NCI-H82 (cell line): ENCODE data around the gene FLT3.

ENCODE experiments used
- DNase-seq: peaks from one replicate; lab custom pipeline; 2025; lab: John Stamatoyannopoulos, UW

Gene FLT3

DNA sequence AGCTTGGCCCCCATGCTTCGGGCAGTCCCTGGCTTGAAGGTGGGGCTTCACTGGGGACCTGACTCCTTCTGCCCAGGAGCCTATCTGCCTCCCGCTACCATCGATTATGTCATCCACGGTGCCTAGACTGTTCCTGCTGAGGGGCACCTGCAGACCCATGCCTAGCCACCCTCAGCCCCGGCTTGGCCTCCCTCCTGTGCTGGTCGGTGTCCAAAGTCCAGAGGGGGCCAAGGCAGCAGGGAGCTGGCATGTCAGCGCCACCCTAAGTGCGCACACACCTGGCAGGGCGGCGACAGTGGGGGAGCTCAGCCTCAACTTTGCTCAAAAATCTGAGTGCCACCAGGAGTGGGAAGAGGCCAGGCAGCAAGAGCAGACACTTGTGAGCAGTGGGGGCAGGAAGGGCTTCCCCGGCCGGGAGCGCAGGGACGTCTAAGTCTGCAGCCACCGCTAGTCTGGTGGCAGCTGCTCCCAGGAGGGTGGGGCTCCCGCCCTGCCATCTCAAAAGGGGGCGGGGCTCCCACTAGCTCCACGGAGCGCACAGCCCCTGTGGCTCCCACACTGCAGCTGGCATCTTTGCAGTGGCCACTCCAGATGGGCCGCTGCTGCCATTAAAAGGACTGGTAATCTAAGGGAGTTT lies 98.4 kb downstream of the FLT3 start:
- peak; percentile 47 for DNase-seq

DNA sequence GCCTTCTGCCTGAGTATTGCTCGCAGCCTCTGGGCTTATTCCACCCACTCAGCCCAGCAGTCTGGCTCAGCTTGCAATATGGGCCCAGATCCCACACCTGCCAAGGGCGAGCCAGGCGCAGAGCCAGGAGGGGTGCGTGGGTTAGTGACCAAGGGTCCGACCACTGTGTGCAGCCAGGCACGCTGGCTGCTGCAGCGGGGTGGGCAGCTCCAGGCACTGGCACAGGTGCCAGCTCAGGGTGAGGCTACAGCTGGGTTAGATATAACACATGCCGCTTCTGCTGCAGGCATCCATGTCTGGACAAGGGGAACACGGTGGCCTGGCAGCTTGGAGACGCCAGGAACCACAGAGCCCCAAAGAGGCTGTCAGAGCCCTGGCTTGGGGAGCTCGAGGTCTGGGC lies 99.3 kb downstream of the FLT3 start:
- no peak for DNase-seq

- DNase-seq: no peak
These were observed 99.8 kb downstream of the FLT3 start for GRCh38 chr13:28000567-28000966.

GRCh38 chr13:27997904-27998522 lies 102.4 kb downstream of the FLT3 start:
- DNase-seq: peak; percentile 79

GRCh38 chr13:27991881-27992280 lies 108.5 kb downstream of the FLT3 start:
- no peak for DNase-seq

GRCh38 chr13:27988520-27988919 lies 111.9 kb downstream of the FLT3 start, which contains the start of gene URAD:
Gene URAD, minus strand, starts transcription at chr13:27988693. Its CDS starts 56 bp downstream, at chr13:27988637.
- no peak for DNase-seq

GRCh38 chr13:27985600-27985999 lies 114.8 kb downstream of the FLT3 start:
- no peak for DNase-seq

DNA sequence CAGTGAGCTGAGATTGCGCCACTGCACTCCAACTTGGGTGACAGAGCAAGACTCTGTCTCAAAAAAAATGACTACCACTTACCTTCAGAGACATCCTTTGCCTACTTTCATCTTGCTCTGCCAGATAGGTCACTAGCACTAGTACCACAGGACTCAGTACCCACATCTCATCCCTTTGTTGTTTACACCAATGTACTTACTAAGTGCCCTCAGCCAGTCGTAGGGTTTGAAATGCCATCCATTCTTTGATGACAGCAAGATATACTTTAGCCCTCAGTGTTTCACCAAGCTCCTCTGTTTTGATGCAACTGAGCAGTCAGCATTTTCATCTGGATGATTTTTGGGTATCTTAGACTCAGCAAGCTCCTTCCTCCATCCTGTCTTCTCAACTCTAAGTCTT lies 118.0 kb downstream of the FLT3 start:
- no peak for DNase-seq

DNA sequence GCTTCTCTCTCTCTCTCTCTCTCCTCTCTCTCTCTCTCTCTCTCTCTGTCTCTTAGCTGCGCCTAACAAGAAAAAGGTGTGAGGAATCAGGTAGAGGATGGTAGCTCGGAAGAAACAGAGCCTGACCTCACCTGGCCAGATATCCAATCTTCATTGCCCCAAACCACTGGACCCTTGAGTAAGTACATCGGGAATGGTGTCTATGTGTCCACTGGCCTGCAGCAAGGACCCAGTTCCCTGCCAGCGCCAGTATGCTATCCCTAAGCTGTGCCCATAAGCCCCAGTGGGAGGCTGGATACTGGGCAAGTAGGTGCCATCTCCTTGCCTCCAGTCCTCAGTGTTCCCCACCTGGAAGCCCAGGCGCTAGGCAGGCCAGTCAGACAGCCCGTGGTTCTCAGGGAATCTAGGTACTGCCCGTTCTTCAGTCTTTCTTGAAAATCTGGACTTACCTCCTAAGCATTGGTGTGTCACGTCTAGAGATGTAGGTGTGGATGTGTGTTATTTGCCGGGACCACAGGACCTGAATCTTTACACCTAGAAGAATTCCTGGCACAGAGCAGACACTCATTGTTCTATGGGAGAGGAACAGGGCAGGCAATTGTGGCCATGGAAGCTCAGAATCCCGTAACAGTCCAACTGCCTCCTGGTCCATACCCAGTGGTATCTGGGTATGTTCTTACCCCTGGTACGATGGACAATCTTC lies 119.2 kb downstream of the FLT3 start:
- DNase-seq: no peak

- no peak for DNase-seq
These were observed 119.9 kb downstream of the FLT3 start for GRCh38 chr13:27980280-27980998.

DNA sequence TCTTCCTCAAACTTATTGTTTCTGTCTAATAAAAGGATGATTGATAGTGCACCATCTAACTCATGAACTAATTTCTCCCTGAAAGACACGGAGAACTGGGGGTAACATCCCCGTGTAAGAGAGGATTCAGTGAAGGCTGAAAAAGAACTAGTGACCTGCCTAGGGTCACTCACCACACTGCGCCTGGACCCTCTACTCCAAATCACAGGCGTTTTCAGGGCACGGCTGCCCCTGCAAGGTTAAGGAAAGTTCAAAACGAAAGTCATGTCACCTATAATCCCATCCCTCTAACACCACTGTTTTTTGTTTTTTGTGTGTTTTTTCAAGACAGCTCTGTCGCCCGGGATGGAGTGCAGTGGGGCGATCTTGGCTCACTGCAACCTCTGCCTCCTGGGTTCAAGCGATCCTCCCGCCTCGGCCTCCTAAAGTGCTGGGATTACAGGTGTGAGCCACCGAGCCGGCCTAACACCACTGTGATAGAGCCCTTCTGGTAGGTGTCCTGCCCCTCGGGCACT lies 120.6 kb downstream of the FLT3 start:
- DNase-seq: no peak

DNA sequence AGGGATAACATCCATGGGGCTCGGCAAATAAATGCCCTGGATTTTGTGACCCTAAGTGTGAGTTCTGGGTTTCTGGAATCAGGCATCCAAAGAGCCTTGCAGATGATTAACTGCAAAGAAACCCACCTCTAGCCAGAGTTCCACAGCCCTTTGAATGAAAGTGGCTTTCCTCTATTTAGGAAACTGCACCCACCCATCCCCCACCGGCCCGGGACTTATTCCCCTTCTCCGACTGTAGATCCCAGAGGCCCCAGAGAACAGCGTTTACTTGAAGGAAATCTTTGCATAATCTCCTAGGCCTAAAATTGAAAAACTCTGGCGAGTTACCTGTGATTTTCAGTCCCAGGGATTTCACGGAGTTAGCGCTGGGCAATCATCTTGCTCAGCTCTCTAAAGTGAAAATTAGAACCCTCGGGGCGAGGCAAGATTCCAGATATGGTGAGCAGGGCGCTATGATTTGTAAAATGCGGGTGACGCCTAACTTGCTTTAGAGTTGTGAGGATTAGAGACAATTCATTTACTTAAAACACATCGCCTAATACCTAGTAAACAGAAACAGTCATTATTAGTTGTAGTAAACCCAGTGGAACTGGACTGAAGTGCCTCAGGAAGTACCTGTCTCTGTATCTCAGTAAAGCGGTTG lies 121.3 kb downstream of the FLT3 start:
- DNase-seq: no peak

DNA sequence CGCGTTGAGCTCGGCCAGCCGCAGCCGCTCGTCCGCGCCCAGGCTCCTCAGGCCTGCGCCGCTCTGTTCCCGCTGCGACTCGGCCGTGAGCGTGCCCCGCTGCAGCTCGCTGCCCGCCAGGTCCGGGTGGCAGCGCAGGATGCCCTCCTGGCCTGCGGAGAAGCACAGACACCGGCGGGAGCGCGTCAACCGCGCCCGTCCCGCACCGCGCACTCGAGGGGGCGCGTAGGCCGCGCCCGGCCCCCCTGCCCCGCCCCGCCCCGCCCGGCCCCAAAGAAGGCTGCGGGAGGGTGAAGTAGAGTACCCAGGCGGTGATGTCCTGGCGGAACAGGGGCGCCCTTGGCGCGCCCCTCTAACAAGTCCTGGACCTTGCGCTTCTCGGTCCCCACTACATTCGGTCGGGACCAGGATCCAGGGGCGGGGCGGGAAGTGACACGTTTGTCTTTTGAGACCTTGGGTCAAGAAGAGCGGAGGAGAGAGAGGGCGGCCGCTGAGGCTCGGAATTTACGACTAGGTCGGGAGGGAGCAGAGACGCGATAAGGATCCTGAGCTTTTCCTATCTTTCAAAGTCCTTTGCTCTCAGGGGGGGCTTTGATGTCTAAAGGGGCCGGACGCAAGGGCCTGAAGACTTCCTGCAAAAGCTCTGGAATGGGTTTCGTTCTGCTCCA lies 121.9 kb downstream of the FLT3 start:
- no peak for DNase-seq

- DNase-seq: no peak
These were observed 122.7 kb downstream of the FLT3 start for GRCh38 chr13:27977476-27978300.

DNA sequence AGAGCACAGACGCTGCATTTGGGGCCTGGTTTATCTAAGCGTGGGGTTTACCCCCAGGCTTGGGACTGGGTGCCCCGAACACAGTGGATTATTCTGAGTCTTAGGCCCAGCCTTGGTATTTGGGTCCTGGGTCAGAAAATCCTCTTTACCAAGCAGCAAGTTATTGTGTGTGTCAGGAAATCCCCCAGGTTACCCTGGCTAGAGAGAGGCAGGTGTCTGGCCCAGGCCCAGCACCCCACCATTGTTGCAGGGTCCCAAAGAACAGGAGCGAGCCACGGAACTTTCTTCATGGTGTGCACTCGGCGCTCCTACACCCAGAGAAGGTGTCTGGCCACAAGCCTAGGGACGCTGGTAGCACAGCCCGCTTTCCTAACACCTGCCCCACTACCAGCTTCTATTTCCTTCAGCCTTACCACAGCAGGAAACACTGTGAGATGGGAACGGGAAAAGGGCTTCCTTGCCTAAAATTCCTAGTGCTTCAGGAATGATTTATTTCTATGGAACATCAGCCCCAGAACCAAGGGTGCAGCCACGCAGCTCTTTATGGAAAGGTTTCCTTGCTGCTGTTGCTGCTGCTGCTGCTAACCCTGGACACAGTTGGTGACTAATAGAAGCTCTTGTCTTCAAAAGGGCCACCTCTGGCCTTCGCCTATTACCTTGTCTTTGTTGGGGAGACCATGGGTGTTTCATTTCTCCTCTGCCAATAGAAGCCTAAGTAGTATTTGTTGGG lies 123.8 kb downstream of the FLT3 start:
- DNase-seq: no peak

DNA sequence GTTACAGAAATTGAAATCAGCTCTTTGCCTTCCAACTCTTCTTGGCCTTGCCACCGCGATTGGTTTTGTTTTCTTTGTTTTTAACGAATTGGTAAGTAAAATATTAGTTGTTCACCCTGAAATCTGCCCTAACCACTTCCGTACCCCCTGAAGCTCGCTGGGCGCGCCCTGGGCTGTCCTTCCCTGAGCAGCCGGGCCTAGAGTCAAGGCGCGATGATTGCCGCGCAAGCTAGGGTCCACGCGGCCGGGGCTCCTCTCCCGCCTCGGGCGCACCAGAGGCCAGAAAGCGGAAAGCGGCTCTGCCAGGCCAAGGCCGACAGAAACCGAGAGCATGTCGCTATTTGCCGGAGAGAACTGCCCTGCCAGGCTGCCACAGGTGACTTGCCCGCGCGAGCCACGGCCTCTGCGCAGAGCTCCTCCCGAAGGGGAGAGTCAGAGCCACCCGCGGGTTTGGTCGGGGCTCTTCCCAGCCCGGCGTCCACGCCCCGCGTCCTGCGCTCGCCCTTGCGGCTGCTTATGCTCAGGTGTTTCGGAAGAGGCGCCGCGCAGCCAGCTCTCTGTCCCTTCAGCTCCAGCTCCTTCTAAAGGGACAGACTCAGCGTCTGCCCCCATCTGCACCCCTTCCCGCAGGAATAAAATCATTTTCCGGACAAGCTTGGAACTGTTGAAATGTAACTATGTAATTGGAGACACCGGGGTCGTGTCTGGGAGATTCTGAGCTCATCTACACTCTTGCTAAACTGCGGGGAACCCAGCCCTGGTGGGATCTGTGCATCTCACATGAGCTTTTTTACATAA lies 124.6 kb downstream of the FLT3 start:
- no peak for DNase-seq

DNA sequence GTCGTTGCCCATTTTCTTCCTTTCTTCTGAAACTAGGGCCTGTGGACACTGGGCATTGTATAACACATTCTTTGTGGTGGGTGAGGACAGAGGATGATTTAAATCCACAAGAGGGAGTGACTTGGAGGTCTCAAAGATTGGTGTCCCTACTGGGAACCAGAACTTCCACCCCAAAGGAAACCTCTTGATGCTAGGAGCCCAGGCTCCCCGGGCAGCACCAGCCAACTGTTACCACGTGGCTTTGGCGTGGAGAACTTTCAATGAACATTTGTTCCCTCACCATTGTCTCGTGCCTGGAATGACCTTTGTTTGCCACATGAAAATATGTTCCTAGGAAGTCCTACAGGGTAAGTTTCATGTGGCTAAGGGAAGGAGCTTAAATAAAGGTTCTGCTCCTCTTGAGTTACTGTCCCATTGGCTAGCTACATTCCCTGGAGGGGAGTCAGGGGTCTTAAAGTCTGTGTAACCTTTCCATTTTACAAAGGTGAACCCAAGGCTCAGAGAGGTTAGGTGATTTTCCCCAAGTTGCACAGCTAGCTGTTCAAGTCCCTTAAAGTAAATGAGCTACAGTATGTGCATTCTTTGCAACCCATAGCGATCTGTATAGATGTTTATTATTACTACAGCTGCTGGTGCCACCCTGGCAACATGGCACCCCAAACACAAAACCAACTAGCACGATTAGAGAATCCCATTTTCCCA lies 126.3 kb downstream of the FLT3 start:
- DNase-seq: no peak

DNA sequence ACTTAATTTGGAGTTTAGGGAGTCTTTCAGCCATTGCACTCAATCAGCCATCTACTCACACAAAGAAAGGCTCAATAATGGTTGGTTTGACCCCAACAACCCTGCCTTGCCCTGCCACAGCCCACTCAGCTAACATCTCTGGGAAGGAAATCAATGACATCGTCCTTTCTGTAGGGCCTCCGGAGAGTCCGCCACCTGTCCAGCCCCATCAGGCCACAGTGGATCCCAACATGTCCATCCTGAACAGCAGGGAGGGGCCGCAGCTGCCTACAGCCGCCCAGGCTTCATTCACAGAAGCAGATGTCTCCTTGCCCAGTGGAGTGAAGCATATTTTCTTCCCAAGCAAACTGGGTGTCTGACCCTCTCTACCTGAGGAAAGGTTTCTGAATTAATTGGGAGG lies 127.1 kb downstream of the FLT3 start:
- no peak for DNase-seq
